GM12801 (cell line): ENCODE data around the gene RASGRP2.

Experiments
- TF ChIP-seq, protein P1 (sequence below): IDR thresholded peaks from one replicate; pipeline ENCODE4 v1.5.1; 2011; ENCODE audit warnings: control low read depth; ENCODE audit not compliant: insufficient read length; ENCODE audit errors: extremely low read depth

RASGRP2 gene

DNA sequence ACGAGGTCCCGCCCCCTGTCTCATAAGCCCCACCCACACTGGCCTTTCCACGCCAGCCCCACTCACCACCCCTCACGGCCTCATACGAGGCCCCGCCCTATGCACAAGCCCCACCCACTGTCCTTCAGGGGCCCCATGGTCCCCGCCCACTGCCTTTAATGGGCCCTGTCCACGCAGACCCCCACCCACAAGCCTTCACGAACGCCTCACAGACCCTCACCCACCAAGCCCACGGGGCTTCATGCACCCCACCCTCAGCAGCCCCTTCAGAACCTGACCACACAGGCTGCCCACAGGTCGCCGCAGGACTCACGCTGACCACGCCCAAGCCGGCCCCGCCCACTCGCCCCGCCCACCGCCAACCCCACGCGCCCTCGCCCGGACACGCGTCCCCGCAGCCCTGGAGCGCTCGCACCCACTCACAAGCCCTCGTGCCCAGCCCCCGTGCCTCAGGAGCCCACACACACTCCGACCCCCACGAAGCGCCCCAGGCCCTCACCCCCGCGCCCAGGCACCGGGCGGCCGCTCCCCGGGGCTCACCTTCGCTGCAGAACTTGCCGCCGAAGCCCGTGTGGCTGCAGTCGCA, 31.4 kb downstream of the RASGRP2 start:
- TF ChIP-seq, protein P1, sequence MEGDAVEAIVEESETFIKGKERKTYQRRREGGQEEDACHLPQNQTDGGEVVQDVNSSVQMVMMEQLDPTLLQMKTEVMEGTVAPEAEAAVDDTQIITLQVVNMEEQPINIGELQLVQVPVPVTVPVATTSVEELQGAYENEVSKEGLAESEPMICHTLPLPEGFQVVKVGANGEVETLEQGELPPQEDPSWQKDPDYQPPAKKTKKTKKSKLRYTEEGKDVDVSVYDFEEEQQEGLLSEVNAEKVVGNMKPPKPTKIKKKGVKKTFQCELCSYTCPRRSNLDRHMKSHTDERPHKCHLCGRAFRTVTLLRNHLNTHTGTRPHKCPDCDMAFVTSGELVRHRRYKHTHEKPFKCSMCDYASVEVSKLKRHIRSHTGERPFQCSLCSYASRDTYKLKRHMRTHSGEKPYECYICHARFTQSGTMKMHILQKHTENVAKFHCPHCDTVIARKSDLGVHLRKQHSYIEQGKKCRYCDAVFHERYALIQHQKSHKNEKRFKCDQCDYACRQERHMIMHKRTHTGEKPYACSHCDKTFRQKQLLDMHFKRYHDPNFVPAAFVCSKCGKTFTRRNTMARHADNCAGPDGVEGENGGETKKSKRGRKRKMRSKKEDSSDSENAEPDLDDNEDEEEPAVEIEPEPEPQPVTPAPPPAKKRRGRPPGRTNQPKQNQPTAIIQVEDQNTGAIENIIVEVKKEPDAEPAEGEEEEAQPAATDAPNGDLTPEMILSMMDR, result no peak

DNA sequence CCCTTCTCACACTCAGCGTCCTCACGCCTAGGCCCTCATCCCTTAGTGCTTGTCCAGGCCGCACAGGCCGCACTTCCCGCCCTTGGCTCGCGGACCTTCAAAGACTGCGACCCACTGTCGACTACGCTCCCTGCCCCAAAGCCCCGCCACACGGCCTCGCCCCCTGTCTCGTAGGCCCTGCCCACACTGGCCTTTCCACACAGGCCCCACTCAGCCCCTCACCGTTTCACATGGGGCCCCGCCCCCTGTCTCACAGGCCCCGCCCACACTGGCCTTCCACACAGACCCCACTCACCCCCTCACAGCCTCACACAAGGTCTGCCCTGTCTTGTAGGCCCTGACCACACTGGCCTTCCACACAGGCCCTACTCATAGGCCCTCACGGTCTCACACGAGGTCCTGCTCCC, 32.0 kb downstream of the RASGRP2 start:
- TF ChIP-seq, protein P1, result no peak

DNA sequence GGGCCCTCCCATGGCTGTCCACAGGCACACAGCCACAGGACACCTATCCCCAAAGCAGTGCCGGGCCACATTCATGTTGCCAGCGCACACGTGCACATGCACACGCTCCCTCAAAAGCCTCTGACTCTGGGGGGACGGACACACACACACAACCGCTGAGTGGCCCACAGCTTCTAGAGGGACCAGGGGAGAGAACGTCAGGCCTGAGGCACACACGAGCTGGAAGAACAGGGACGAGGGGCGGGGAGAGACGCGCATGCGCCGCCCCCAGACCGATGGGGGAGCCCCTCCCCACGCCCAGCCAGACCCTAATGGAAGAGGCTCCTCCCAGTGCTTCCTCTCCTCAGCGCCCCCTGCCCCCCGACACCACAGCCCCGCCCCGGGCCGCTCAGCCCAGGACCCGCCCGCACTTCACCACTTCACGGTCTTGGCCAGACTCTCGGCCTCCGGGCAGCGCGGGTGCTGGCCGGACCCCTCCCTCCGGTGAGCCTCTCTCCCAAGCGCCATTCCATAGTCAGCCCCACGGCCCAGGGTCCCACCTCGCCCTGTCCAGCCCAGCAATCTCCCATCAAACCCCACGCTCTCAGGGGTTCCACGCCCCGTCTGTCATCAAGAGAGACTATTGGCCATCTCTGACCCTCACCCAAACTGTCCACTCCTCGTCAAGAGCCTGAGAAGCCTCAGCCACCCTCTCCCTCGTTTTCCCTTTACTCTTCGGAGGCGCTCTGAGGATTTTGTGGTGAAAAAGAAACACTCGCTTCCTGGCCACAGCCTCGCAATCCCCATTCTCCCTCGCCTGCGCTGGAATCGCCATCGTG, 32.6 kb downstream of the RASGRP2 start:
- TF ChIP-seq, protein P1, result no peak

DNA sequence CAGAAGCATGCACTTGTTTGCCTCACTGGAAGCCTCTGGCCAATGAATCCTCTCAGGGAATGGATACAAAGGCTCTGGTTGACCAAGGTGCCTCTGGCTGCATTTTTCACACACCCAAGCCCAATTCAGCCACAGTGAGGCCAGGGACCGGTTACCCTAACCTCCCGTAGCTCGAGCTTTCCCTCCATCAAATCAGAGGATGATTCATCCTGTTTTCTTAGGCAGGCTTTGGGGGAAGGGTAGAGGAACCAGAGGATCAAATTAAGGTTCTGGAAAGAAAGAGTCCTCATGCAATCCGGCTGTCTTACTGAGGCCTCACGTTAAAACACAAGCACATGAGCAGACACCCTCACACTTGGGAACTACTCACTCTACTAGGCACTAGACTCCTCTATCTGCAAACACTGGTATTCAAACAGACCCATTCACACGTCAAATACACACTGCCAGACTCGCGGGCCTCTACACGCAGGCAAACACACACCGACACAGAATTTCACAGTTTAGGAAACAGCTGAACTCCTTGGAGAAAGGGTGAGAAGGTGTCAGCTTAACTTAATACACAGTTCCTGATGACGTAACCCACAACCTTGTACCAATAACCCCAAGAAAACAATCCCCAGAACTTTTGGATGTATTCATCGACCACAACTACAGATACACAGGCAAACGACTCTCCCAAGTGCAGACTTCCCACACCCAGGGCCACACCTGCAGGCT, 33.4 kb downstream of the RASGRP2 start:
- TF ChIP-seq, protein P1, result no peak

DNA sequence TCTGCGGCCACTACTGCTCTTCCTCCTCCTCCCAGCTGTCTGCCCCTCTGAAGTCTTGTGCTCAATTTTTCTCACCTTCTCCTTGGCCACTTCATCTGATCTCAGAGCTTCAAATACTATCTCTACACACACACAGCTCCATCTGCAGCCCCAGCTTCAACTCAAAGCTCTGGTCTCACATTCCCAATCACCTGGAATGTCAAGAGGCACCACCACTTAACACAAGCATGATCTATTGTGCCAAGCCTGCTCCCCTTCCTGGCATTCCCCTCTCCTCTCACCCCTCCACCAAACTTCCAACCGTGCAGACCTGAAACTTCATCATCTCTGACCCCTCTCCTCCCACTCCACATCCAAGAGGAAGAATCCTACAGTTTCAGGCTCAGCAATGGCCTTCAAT, 38.4 kb downstream of the RASGRP2 start:
- TF ChIP-seq, protein P1, result no peak

DNA sequence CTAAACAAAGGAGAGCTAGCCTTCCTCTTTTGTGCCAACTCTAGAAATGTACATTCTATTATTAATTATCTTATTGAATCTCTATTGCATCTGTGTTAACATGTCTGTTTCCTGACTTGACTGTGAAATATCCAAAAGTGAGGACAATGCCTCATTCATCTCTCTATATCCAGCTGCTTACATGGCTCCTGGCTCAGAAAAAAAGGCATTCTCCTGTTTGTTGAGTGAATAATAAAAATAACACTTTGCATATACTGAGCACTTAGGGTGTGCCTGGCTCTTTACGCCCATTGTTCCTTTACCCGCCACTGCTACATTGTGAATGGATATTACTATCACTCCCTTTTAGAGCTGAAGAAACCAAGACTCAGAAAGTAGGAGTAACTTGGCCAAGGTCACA, 40.9 kb downstream of the RASGRP2 start:
- TF ChIP-seq, protein P1, result no peak

DNA sequence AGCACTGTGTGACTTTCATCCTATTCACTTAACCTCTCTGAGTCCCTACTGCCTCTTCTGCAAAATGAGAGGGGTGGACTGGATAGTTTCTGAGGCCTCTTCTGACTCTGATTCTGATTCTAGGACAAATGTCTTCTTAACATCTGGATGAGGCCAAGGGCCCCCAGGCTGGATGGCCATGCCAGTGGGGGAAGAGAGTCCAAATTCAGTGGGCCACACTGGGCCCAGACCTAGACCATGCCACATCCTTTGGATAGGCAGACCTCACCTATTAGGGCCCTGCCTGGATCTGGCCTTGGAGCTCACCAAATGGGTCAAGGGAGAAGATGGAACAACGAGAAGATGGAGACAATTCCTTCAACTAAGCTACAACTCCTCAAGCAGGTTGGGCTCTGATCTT, 45.5 kb downstream of the RASGRP2 start:
- TF ChIP-seq, protein P1, result no peak
